HCT116 (cell line): ENCODE measurements around the gene IL1R2. TPM values are rescaled to one million over a fixed set of nuclear protein-coding genes. Genes with fewer than 3 reads are reported as not detected.

ENCODE experiments used
- ATAC-seq: fragments of 200-7000 bp; cut with Tn5 transposase; 2 replicates; pipeline ENCODE4 v1.9.1; 2020; ENCODE audit warnings: mild to moderate bottlenecking, moderate library complexity
- BruUV-seq: library from RNA; stranded (reverse); fragments of 400-500 nt; replicated peaks from 2 replicates; lab custom pipeline; 2021; lab: Mats Ljungman, UMichigan
- CTCF ChIA-PET: fragments of 300-600 bp; sonication (Branson Sonifier 250); formaldehyde crosslinking; loops from one replicate; lab custom pipeline; 2021; ENCODE audit warnings: antibody characterized with exemption; lab: Charles Lee
- POLR2A ChIA-PET: fragments of 300-600, 350-600 bp; sonication (Branson Sonifier 250); formaldehyde crosslinking; loops from one replicate; lab custom pipeline; 2021; ENCODE audit warnings: antibody characterized with exemption; lab: Charles Lee
- RAD21 ChIA-PET, 2 experiments: fragments of 300-600 bp; sonication (Branson Sonifier 250); formaldehyde crosslinking; loops; one replicate each; lab custom pipeline; 2023; ENCODE audit warnings: low total read pairs in 2 of 2; ENCODE audit not compliant: uncharacterized antibody in 2 of 2, unreplicated experiment in 2 of 2, low non-redundant PET in 1 of 2; lab: Charles Lee
- DNase-seq: peaks from one replicate; pipeline ENCODE4 v3.0.0-alpha.2; 2010; ENCODE audit warnings: low read depth, low spot score
- H2AFZ ChIP-seq: fragments of 200-600 bp; shearing (Covaris generic), sonication (generic); 2 replicates; pipeline ENCODE4 v1.6.1; 2017; ENCODE audit warnings: low read depth, mixed run types, mixed read lengths, antibody characterized with exemption, low read length; ENCODE audit not compliant: poor library complexity, severe bottlenecking
- H3K27ac ChIP-seq: 2 replicates; pipeline ENCODE4 v1.5.1; 2012; ENCODE audit warnings: low read depth, low read length
- H3K27me3 ChIP-seq: fragments of 200-600 bp; sonication (generic); 2 replicates; pipeline ENCODE4 v1.6.1; 2016; ENCODE audit warnings: mixed run types, low read length, mixed read lengths; ENCODE audit not compliant: insufficient read depth
- H3K36me3 ChIP-seq, 2 experiments: fragments of 200-500 bp in 1 of 2; fragments of 200-600 bp in 1 of 2; sonication (Bioruptor generic) in 1 of 2; sonication (generic) in 1 of 2; 2 replicates each; pipeline versions ENCODE4 v1.5.1 to v1.6.1; 2014 to 2016; ENCODE audit warnings: low read length in 2 of 2, inconsistent platforms in 1 of 2, mixed read lengths in 1 of 2, mixed run types in 1 of 2; ENCODE audit not compliant: insufficient read depth in 2 of 2, control insufficient read depth in 1 of 2
- H3K4me1 ChIP-seq, 2 experiments: fragments of 200-600 bp in 1 of 2; sonication (generic) in 1 of 2; 2 replicates each; pipeline versions ENCODE4 v1.5.1 to v1.6.1; 2012 to 2017; ENCODE audit warnings: low read length in 2 of 2, inconsistent platforms in 1 of 2, mild to moderate bottlenecking in 1 of 2, mixed read lengths in 1 of 2, mixed run types in 1 of 2, moderate library complexity in 1 of 2; ENCODE audit not compliant: insufficient read depth in 2 of 2, control insufficient read depth in 1 of 2
- H3K4me2 ChIP-seq: fragments of 200-600 bp; sonication (generic); 2 replicates; pipeline ENCODE4 v1.6.1; 2017; ENCODE audit warnings: mixed run types, low read length, mixed read lengths
- H3K4me3 ChIP-seq, 2 experiments: fragments of 200-600 bp in 1 of 2; sonication (generic) in 1 of 2; replicated peaks in 1 of 2; 2 replicates each; pipeline ENCODE4 v1.5.1; 2011 to 2016; ENCODE audit warnings: low read length in 2 of 2, control low read depth in 1 of 2, low read depth in 1 of 2, mild to moderate bottlenecking in 1 of 2, mixed read lengths in 1 of 2, mixed run types in 1 of 2
- H3K79me2 ChIP-seq: fragments of 200-600 bp; sonication (generic); 2 replicates; pipeline ENCODE4 v1.6.1; 2017; ENCODE audit warnings: mild to moderate bottlenecking, mixed run types, low read length, moderate library complexity, mixed read lengths; ENCODE audit not compliant: insufficient read depth
- H3K9ac ChIP-seq: fragments of 200-600 bp; sonication (generic); 2 replicates; pipeline ENCODE4 v1.6.1; 2016; ENCODE audit warnings: low read length, mixed read lengths
- H3K9me2 ChIP-seq: fragments of 200-600 bp; sonication (generic), shearing (Covaris generic); 2 replicates; pipeline ENCODE4 v1.6.1; 2017; ENCODE audit warnings: mixed run types, mild to moderate bottlenecking, moderate library complexity; ENCODE audit not compliant: insufficient read depth
- H3K9me3 ChIP-seq, 2 experiments: fragments of 200-500 bp in 1 of 2; fragments of 200-600 bp in 1 of 2; sonication (Bioruptor generic) in 1 of 2; sonication (generic) in 1 of 2; 2 replicates each; pipeline ENCODE4 v1.6.1; 2014 to 2017; ENCODE audit warnings: low read length in 2 of 2, mixed read lengths in 2 of 2, inconsistent platforms in 1 of 2, low read depth in 1 of 2, mild to moderate bottlenecking in 1 of 2, mixed run types in 1 of 2, moderate library complexity in 1 of 2; ENCODE audit not compliant: control insufficient read depth in 1 of 2, insufficient read depth in 1 of 2
- H4K20me1 ChIP-seq: fragments of 200-600 bp; sonication (generic), shearing (Covaris generic); 2 replicates; pipeline ENCODE4 v1.6.1; 2017; ENCODE audit warnings: mixed run types, mild to moderate bottlenecking, moderate library complexity; ENCODE audit not compliant: insufficient read depth
- CEBPB ChIP-seq: IDR thresholded peaks from 2 replicates; pipeline ENCODE4 v1.6.1; 2012; ENCODE audit warnings: low read depth
- EGR1 ChIP-seq: IDR thresholded peaks from 2 replicates; pipeline ENCODE4 v1.6.1; 2012; ENCODE audit warnings: low read depth
- ELF1 ChIP-seq: IDR thresholded peaks from 2 replicates; pipeline ENCODE4 v1.6.1; 2012; ENCODE audit warnings: low read depth, borderline replicate concordance
- EZH2 ChIP-seq: fragments of 200-600 bp; sonication (generic); IDR thresholded peaks from 2 replicates; pipeline ENCODE4 v1.6.1; 2017; ENCODE audit warnings: antibody characterized with exemption, mixed run types
- JUND ChIP-seq: IDR thresholded peaks from 2 replicates; pipeline ENCODE4 v1.6.1; 2012
- POLR2AphosphoS5 ChIP-seq: IDR thresholded peaks from 2 replicates; pipeline ENCODE4 v1.6.1; 2011; ENCODE audit warnings: mild to moderate bottlenecking, low read depth, low read length, moderate library complexity
- TCF7L2 ChIP-seq: IDR thresholded peaks from 2 replicates; pipeline ENCODE4 v1.7.0; 2011; ENCODE audit warnings: borderline replicate concordance, inconsistent platforms; ENCODE audit not compliant: insufficient read depth, insufficient read length; ENCODE audit errors: extremely low read depth
- YY1 ChIP-seq: IDR thresholded peaks from 2 replicates; pipeline ENCODE4 v1.6.1; 2011; ENCODE audit warnings: low read length, low read depth, moderate library complexity, mild to moderate bottlenecking; ENCODE audit not compliant: insufficient replicate concordance; ENCODE audit errors: extremely low read depth
- ZFX ChIP-seq: fragments of 450-650 bp; IDR thresholded peaks from 2 replicates; pipeline ENCODE4 v1.6.1; 2017
- ZNF274 ChIP-seq: fragments of 200-500 bp; sonication (Bioruptor generic); IDR thresholded peaks from 2 replicates; pipeline ENCODE4 v1.6.1; 2014; ENCODE audit warnings: mild to moderate bottlenecking, low read depth, low read length, inconsistent platforms
- intact Hi-C: fragments of 100-400 bp; cut with micrococcal nuclease; formaldehyde crosslinking; loops from 2 replicates; pipeline ENCODE4 v1.10.0; 2022
- total RNA-seq: library from RNA; stranded (reverse); gene quantifications from one replicate; pipeline ENCODE4 v1.2.1, GENCODE V29; 2021; ENCODE audit not compliant: unreplicated experiment

Gene IL1R2
- total RNA-seq, 1 experiment from 2014 or later: 0.52 TPM

DNA sequence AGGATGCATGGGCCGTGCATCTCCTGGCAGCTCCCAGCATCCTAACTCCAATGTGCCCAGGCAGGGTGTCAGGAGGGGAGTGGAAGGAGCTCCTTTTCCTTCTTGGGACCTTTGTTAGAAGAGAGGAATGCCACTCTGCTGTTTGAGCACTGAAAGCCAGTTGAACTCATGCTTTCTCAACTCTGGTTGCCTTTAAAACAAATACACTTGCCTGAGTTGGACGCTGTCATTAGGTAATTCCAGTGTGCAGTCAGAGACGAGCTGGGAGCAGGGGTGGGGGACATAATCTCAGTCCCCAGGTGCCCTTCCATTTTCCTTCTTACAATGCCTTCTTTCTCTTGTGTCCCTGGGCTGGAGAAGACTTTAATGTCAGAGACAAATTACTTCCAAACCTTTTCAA is 44.4 kb upstream of the IL1R2 start:
- ChIA-PET POLR2A (no interaction called here), CTCF (interaction anchor here (1.5 kb wide), 1 partner anchor 64 kb away, joined by 3 read pairs; no protein-coding TSS in a partner anchor), RAD21 (no interaction called here)
- H3K27me3 ChIP-seq: no peaks in the 10 kb centered on the region
- H2AFZ ChIP-seq: no peak overlapping the region
- H3K9me2 ChIP-seq: no peaks in the 10 kb centered on the region
- no peak overlapping the region for H3K4me3 ChIP-seq
- intact Hi-C loops: no loop called here
- H3K4me2 ChIP-seq: no peak overlapping the region
- no peaks in the 10 kb centered on the region for H3K79me2 ChIP-seq
- H3K9me3 ChIP-seq: no peaks in the 10 kb centered on the region
- no peak overlapping the region for H3K9ac ChIP-seq
- BruUV-seq: no TSS peak
- H3K36me3 ChIP-seq: no peaks in the 10 kb centered on the region
- ATAC-seq (no peak), DNase-seq (no peak)
- H4K20me1 ChIP-seq: no peaks in the 10 kb centered on the region
- no peak overlapping the region for H3K27ac ChIP-seq
- TF ChIP-seq EZH2 (no peak), ZFX (no peak), ZNF274 (no peak)
- no peaks in the 10 kb centered on the region; a peak in 1 of 4 replicates for H3K4me1 ChIP-seq

DNA sequence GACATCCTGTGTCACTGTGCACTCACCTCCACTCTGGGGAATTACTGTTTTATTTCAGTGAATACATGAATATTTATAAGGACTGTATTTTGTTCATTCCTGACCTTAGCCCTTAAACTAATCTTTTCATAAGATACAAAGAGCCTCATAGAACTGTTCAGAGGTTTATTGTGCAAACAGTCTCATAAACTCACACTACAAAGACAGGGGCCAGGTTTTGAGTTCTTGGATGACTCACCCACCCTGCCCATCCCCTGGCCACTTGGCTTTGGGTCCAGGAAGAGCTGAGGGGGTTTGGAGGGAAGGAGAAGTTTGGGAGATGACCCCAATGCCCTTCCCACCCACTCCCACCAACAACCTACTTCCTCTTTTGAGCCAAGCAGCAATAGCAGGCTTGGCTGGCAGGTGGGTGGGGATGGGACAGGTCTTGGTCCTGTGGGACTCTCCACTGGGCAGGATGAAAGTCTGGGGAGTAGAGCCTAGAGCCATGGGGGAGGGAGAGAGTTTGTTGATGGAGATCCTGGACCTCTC is 43.1 kb upstream of the IL1R2 start:
- H3K4me3 ChIP-seq: no peak overlapping the region
- no peak overlapping the region for H3K27ac ChIP-seq
- RAD21 ChIA-PET: no interaction called here
- TF ChIP-seq ZFX (no peak), CEBPB (no peak), EGR1 (no peak), YY1 (no peak), POLR2AphosphoS5 (no peak), ELF1 (no peak), ZNF274 (no peak), JUND (no peak), TCF7L2 (no peak)
- no peaks in the 10 kb centered on the region for H3K9me2 ChIP-seq
- H3K27me3 ChIP-seq: no peaks in the 10 kb centered on the region
- no peak for ATAC-seq
- no peaks in the 10 kb centered on the region for H3K79me2 ChIP-seq
- intact Hi-C loops: no loop called here
- H3K4me1 ChIP-seq: no peaks in the 10 kb centered on the region; a peak in 1 of 4 replicates
- H3K9me3 ChIP-seq: no peaks in the 10 kb centered on the region
- no peak overlapping the region for H3K9ac ChIP-seq
- H3K36me3 ChIP-seq: no peaks in the 10 kb centered on the region
- no peak overlapping the region for H2AFZ ChIP-seq
- POLR2A ChIA-PET: no interaction called here
- no TSS peak for BruUV-seq
- CTCF ChIA-PET: interaction anchor here (1.5 kb wide), 1 partner anchor 65 kb away, joined by 3 read pairs; no protein-coding TSS in a partner anchor
- H4K20me1 ChIP-seq: no peaks in the 10 kb centered on the region
- no peak for DNase-seq
- no peak overlapping the region for H3K4me2 ChIP-seq
